Naive thymus-derived CD8-positive, alpha-beta T cell (primary cell): Measurements from ENCODE around the gene CHD9. TPM values are rescaled to one million over a fixed set of nuclear protein-coding genes. Genes with fewer than 3 reads are reported as not detected.
A peak's percentile ranks its signal among the peaks of the same experiment; 100 is the strongest.

Experiments
- ATAC-seq, 2 donors: fragments of 150-1000 bp; cut with Tn5 transposase in 1 of 2; sonication (Bioruptor Pico), chemical (Tn5 transposase) in 1 of 2; 1 replicate in 1 of 2; 2 replicates in 1 of 2; pipeline ENCODE4 v1.10.0; 2021; ENCODE audit warnings: mild to moderate bottlenecking in 2 of 2, moderate library complexity in 2 of 2
- POLR2A ChIA-PET: fragments of 350-600 bp; sonication (Branson Sonifier 250); formaldehyde crosslinking; loops from one replicate; lab custom pipeline; 2021; ENCODE audit warnings: antibody characterized with exemption; lab: Charles Lee
- DNase-seq, 10 donors: peaks; one replicate each; pipeline versions ENCODE4 v3.0.0 to v3.0.0-alpha.2; 2020 to 2022
- H3K27ac Mint-ChIP-seq, 10 donors: one replicate each; pipeline ENCODE4 v1.8.0; 2020 to 2022; ENCODE audit warnings: mild to moderate bottlenecking in 10 of 10, mixed read lengths in 10 of 10, moderate library complexity in 4 of 10, inconsistent platforms in 1 of 10
- H3K27me3 Mint-ChIP-seq, 5 donors: one replicate each; pipeline ENCODE4 v1.8.0; 2021 to 2022; ENCODE audit warnings: mixed read lengths in 5 of 5
- H3K36me3 Mint-ChIP-seq, 3 donors: one replicate each; pipeline ENCODE4 v1.8.0; 2020 to 2022; ENCODE audit warnings: mixed read lengths in 3 of 3, mild to moderate bottlenecking in 2 of 3, inconsistent platforms in 1 of 3
- H3K4me1 Mint-ChIP-seq, 4 donors: one replicate each; pipeline ENCODE4 v1.8.0; 2021 to 2022; ENCODE audit warnings: mixed read lengths in 4 of 4
- H3K4me3 Mint-ChIP-seq, 10 donors: one replicate each; pipeline ENCODE4 v1.8.0; 2020 to 2022; ENCODE audit warnings: mild to moderate bottlenecking in 10 of 10, mixed read lengths in 10 of 10, moderate library complexity in 6 of 10, inconsistent platforms in 1 of 10
- H3K9me3 Mint-ChIP-seq, 9 donors: one replicate each; pipeline ENCODE4 v1.8.0; 2020 to 2022; ENCODE audit warnings: mixed read lengths in 9 of 9, mild to moderate bottlenecking in 3 of 9, inconsistent platforms in 1 of 9, moderate library complexity in 1 of 9
- polyA plus RNA-seq, 3 donors: library from polyadenylated mRNA; unstranded; fragments of 300-500 nt; fragmentation: Illumina TruSeq; gene quantifications; one replicate each; pipeline ENCODE4 v1.2.3, GENCODE V29; 2021
- total RNA-seq, 8 experiments: library from RNA in 2 of 8; stranded (reverse) in 2 of 8; gene quantifications; one replicate each; pipeline ENCODE4 v1.2.3 and lab custom pipeline; 2021 to 2026

CHD9 gene
- total and polyA plus RNA-seq, 5 experiments from 2014 or later, result 18.4 to 42.6 (median 28.8) TPM

- no peaks in the 10 kb centered on the region for H3K9me3 Mint-ChIP-seq
- H3K4me1 Mint-ChIP-seq, result peaks cover 6 to 34% (median 19%) of the 10 kb centered on the region in 4 donors
- ATAC-seq (peak; percentile 24 to 51), DNase-seq (no peak)
- POLR2A ChIA-PET, result interaction anchor here (1.0 kb wide), 1 partner anchor 105 kb away, joined by 4 read pairs; no protein-coding TSS in a partner anchor
- peak overlapping the region in 7 of 10 donors; percentile 17 to 81 (median 41) for H3K27ac Mint-ChIP-seq
- H3K4me3 Mint-ChIP-seq, result peak overlapping the region; percentile 74 to 94 (median 86)
- H3K27me3 Mint-ChIP-seq, result peaks cover 0 to 3% (median 0%) of the 10 kb centered on the region in 5 donors
- H3K36me3 Mint-ChIP-seq, result no peaks in the 10 kb centered on the region
These were observed 673 bp upstream of the CHD9 start for GRCh38 chr16:53053967-53054669.

GRCh38 chr16:53055541-53056391, 975 bp downstream of the CHD9 start:
- DNase-seq (peak in 1 of 10 donors; percentile 15), ATAC-seq (no peak)
- peak overlapping the region; percentile 80 to 94 (median 86) for H3K4me3 Mint-ChIP-seq
- H3K4me1 Mint-ChIP-seq, result peaks cover 6 to 42% (median 19%) of the 10 kb centered on the region in 4 donors
- H3K27me3 Mint-ChIP-seq, result peaks cover 0 to 3% (median 0%) of the 10 kb centered on the region in 5 donors
- H3K36me3 Mint-ChIP-seq, result no peaks in the 10 kb centered on the region
- no peaks in the 10 kb centered on the region for H3K9me3 Mint-ChIP-seq
- POLR2A ChIA-PET, result interaction anchor here (0.6 to 1.0 kb wide), 4 partner anchors 12 to 402 kb away, joined by 3 to 4 read pairs (median 3); no protein-coding TSS in a partner anchor
- H3K27ac Mint-ChIP-seq, result peak overlapping the region in 9 of 10 donors; percentile 17 to 89 (median 77)

- H3K9me3 Mint-ChIP-seq, result no peaks in the 10 kb centered on the region
- DNase-seq, result no peak
These were observed 1.6 kb downstream of the CHD9 start for GRCh38 chr16:53056392-53056881.

GRCh38 chr16:53057658-53058057, 2.9 kb downstream of the CHD9 start:
- DNase-seq (no peak), ATAC-seq (no peak)
- no peaks in the 10 kb centered on the region for H3K9me3 Mint-ChIP-seq
- H3K36me3 Mint-ChIP-seq, result no peaks in the 10 kb centered on the region
- peaks cover 0 to 3% (median 0%) of the 10 kb centered on the region in 5 donors for H3K27me3 Mint-ChIP-seq
- no peak overlapping the region for H3K27ac Mint-ChIP-seq
- H3K4me3 Mint-ChIP-seq, result no peak overlapping the region
- H3K4me1 Mint-ChIP-seq, result peaks cover 12 to 58% (median 32%) of the 10 kb centered on the region in 4 donors
- POLR2A ChIA-PET, result interaction anchor here (1.2 kb wide), 1 partner anchor 72 kb away, joined by 3 read pairs; no protein-coding TSS in a partner anchor

More at GRCh38 chr16:53056392-53056881, 1.6 kb downstream of the CHD9 start:
- H3K27ac Mint-ChIP-seq, result peak overlapping the region in 1 of 10 donors; percentile 80
- POLR2A ChIA-PET, result interaction anchor here (0.9 kb wide), 1 partner anchor 379 kb away, joined by 3 read pairs; no protein-coding TSS in a partner anchor
- no peak for ATAC-seq
- H3K4me1 Mint-ChIP-seq, result peaks cover 9 to 47% (median 24%) of the 10 kb centered on the region in 4 donors
- no peaks in the 10 kb centered on the region for H3K36me3 Mint-ChIP-seq
- H3K27me3 Mint-ChIP-seq, result peaks cover 0 to 3% (median 0%) of the 10 kb centered on the region in 5 donors
- H3K4me3 Mint-ChIP-seq, result peak overlapping the region in 7 of 10 donors; percentile 38 to 94 (median 85)

GRCh38 chr16:53058441-53058840, 3.6 kb downstream of the CHD9 start:
- POLR2A ChIA-PET, result interaction anchor here (1.2 kb wide), 1 partner anchor 72 kb away, joined by 3 read pairs; no protein-coding TSS in a partner anchor
- Mint-ChIP-seq H3K4me3 (no peak overlapping the region), H3K27me3 (no peaks in the 10 kb centered on the region), H3K4me1 (peaks cover 12 to 61% (median 32%) of the 10 kb centered on the region in 4 donors), H3K36me3 (no peaks in the 10 kb centered on the region), H3K27ac (peak overlapping the region in 3 of 10 donors; percentile 29 to 75 (median 49)), H3K9me3 (no peaks in the 10 kb centered on the region)
- ATAC-seq (no peak), DNase-seq (no peak)

- ATAC-seq (no peak), DNase-seq (no peak)
- H3K9me3 Mint-ChIP-seq, result no peaks in the 10 kb centered on the region
- H3K27me3 Mint-ChIP-seq, result no peaks in the 10 kb centered on the region
- POLR2A ChIA-PET, result interaction anchor here (1.2 kb wide), 1 partner anchor 71 kb away, joined by 3 read pairs; no protein-coding TSS in a partner anchor
- H3K27ac Mint-ChIP-seq, result peak overlapping the region in 1 of 10 donors; percentile 75
- H3K4me3 Mint-ChIP-seq, result no peak overlapping the region
- no peaks in the 10 kb centered on the region for H3K36me3 Mint-ChIP-seq
- peaks cover 12 to 63% (median 32%) of the 10 kb centered on the region in 4 donors for H3K4me1 Mint-ChIP-seq
These were observed 4.1 kb downstream of the CHD9 start for GRCh38 chr16:53058882-53059281.

GRCh38 chr16:53059672-53060071, 4.9 kb downstream of the CHD9 start:
- Mint-ChIP-seq H3K36me3 (no peaks in the 10 kb centered on the region), H3K4me3 (no peak overlapping the region), H3K27me3 (no peaks in the 10 kb centered on the region), H3K9me3 (no peaks in the 10 kb centered on the region), H3K4me1 (peaks cover 12 to 66% (median 32%) of the 10 kb centered on the region in 4 donors), H3K27ac (no peak overlapping the region)
- POLR2A ChIA-PET, result no interaction called here
- no peak for DNase-seq
- no peak for ATAC-seq

GRCh38 chr16:53061256-53061655, 6.5 kb downstream of the CHD9 start:
- ATAC-seq (no peak), DNase-seq (no peak)
- peaks cover 12 to 68% (median 33%) of the 10 kb centered on the region in 4 donors for H3K4me1 Mint-ChIP-seq
- H3K9me3 Mint-ChIP-seq, result no peaks in the 10 kb centered on the region
- POLR2A ChIA-PET, result no interaction called here
- no peaks in the 10 kb centered on the region for H3K27me3 Mint-ChIP-seq
- peak overlapping the region in 2 of 10 donors; percentile 23 to 71 for H3K4me3 Mint-ChIP-seq
- peak overlapping the region in 5 of 10 donors; percentile 4 to 85 (median 70) for H3K27ac Mint-ChIP-seq
- H3K36me3 Mint-ChIP-seq, result no peaks in the 10 kb centered on the region

- Mint-ChIP-seq H3K36me3 (no peaks in the 10 kb centered on the region), H3K4me3 (peak overlapping the region in 8 of 10 donors; percentile 13 to 71 (median 32)), H3K9me3 (no peaks in the 10 kb centered on the region), H3K27me3 (no peaks in the 10 kb centered on the region), H3K27ac (peak overlapping the region in 6 of 10 donors; percentile 4 to 85 (median 72)), H3K4me1 (peaks cover 12 to 68% (median 35%) of the 10 kb centered on the region in 4 donors)
- DNase-seq (peak in 2 of 10 donors; percentile 7 to 24), ATAC-seq (peak; percentile 45 to 79)
- POLR2A ChIA-PET, result interaction anchor here (1.4 kb wide), 1 partner anchor 68 kb away, joined by 3 read pairs; no protein-coding TSS in a partner anchor
These were observed 6.9 kb downstream of the CHD9 start for GRCh38 chr16:53061701-53062159.

- no peaks in the 10 kb centered on the region for H3K27me3 Mint-ChIP-seq
- H3K36me3 Mint-ChIP-seq, result no peaks in the 10 kb centered on the region
- H3K4me3 Mint-ChIP-seq, result no peak overlapping the region
- peak overlapping the region in 4 of 10 donors; percentile 22 to 82 (median 44) for H3K27ac Mint-ChIP-seq
- peaks cover 14 to 76% (median 45%) of the 10 kb centered on the region in 4 donors for H3K4me1 Mint-ChIP-seq
- no peak for ATAC-seq
- no peaks in the 10 kb centered on the region for H3K9me3 Mint-ChIP-seq
- no peak for DNase-seq
- POLR2A ChIA-PET, result interaction anchor here (0.7 kb wide), 1 partner anchor 51 kb away, joined by 3 read pairs; no protein-coding TSS in a partner anchor
These were observed 9.3 kb downstream of the CHD9 start for GRCh38 chr16:53064081-53064578.

- Mint-ChIP-seq H3K9me3 (no peaks in the 10 kb centered on the region), H3K4me3 (no peak overlapping the region), H3K4me1 (peaks cover 20 to 85% (median 58%) of the 10 kb centered on the region in 4 donors), H3K36me3 (no peaks in the 10 kb centered on the region), H3K27ac (peak overlapping the region in 3 of 10 donors; percentile 20 to 62 (median 32)), H3K27me3 (no peaks in the 10 kb centered on the region)
- ATAC-seq, result no peak
- POLR2A ChIA-PET, result no interaction called here
- DNase-seq, result no peak
These were observed 10.8 kb downstream of the CHD9 start for GRCh38 chr16:53065461-53066061.
